ENCODE data around the gene GABRP.
A peak's percentile ranks its signal among the peaks of the same experiment; 100 is the strongest.

The GABRP gene

DNA sequence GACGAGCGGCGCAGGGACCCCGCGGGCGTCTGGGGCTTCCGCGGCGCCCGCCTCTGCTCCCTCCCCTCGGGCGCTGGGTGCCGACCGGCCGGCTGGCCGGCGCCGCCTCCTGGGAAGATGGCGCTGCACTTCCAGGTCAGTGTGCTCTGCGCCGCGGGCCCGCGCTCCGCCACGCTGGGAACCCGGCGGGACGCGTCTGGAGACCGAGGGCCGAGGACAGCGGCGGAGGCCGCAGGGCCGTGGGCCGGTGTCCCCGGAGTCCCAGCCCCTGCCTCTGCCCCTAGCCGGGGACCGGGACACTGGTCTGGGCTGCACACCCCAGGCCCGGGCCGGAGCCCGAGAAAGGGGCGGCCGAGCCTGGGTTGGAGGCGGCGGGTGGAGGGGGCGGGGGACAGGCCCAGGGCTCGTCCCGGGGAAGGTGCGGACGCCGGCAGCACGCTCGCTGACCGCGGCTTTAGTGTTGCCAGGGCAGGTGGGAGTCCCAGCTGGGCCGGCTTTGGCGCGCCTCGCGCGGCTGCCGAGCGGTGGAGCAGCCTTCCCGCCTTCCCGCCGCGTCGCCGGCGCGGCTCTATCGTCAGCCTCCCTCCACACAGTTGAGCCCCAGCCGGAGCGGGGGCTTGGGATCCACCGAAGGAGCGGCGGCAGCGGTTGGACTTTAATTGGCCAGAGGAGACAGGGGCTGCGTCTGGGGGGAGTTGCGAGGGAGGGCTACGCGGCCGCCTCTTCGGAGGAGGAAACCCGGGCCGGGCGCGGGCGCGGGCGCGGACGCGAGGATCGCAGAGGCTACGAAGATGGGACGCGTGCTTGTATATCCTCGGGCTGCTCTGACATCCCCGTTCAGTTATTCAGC, 78.6 kb downstream of the GABRP start, which contains the start of gene RANBP17:
RANBP17 (plus strand) TSS at position 102 of the 850 bp plus-strand sequence.
- DNase-seq = peak; percentile 88

DNA sequence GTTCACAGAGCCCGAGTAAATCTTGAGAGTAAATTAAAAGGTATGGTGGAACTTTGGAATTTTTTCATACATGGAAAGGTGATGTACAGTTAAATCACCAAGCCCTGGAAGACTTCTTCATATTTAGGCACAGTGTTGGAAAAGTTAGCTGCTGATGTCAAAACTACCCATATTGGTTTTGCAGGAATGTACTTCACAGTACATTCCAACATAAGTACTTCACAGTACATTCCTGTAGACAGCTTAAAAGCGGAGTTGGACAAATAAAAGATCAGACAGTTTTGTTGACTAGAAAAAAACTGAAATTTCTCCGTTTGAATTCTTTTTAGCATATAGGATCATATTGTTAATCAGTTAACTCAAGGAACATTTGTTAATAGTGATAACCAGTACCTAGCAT, 80.1 kb downstream of the GABRP start:
- DNase-seq = no peak

Measured in right kidney (tissue), 1 donor.